ENCODE results near the gene SRRD.
"Not testable (repeated sequence)": the region's sequence is repeated elsewhere in the genome, so short reads cannot be mapped to it uniquely, and the experiment has no call there.

Gene SRRD, protein sequence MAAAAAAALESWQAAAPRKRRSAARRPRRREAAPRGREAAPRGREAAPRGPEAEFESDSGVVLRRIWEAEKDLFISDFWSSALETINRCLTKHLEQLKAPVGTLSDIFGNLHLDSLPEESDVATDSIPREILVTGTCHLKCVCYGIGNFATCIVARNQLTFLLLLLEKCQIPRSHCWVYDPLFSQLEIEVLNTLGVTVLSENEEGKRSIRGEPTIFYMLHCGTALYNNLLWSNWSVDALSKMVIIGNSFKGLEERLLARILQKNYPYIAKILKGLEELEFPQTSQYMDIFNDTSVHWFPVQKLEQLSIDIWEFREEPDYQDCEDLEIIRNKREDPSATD

GRCh38 chr22:26483439-26484359, at the start of gene SRRD, which contains the start of gene HPS4:
Gene SRRD, plus strand, starts transcription at chr22:26483877. Its CDS starts 14 bp downstream, at chr22:26483891.
Gene HPS4, minus strand, starts transcription at chr22:26483783. Its CDS starts 2,021 bp downstream, at chr22:26481762.
- DNase-seq, result peak; percentile 88

DNA sequence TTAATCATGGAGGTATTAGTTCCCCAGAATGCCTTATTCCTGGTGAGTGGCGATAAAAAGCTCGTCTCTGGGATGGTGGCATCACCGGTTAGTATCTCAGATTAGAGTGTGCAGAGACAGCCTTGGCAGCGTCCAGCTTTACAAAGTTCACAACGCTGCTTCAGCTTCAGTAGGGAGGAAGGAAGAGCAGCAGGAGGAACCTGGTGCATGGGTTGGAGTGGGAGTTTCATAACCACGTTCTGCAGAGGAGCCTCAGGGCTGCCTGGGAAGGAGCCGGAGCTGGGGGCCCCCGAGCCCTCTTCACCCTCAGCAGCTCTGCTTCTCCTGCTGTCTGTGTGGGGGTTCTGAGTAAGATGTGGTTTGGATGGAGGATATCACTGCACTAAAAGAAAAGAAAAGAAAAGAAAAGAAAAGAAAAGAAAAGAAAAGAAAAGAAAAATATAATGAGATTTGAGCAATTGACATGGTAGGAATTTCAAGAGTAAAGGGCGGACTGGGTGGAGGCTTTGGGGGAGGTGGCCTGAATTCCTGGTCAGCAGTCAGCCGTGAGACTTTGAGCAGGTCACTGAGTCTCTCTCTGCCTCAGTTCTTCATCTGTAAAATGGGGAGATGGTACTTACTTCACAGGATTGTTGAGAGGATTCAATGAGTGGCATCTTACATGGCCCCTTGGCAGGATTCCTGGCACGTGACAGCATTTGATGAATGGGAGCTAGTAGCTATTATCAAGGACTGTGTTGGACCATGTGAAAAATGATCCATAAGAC, 48.2 kb upstream of the SRRD start:
- no peak for DNase-seq

GRCh38 chr22:26436903-26437515, 46.7 kb upstream of the SRRD start:
- DNase-seq, result no peak

DNA sequence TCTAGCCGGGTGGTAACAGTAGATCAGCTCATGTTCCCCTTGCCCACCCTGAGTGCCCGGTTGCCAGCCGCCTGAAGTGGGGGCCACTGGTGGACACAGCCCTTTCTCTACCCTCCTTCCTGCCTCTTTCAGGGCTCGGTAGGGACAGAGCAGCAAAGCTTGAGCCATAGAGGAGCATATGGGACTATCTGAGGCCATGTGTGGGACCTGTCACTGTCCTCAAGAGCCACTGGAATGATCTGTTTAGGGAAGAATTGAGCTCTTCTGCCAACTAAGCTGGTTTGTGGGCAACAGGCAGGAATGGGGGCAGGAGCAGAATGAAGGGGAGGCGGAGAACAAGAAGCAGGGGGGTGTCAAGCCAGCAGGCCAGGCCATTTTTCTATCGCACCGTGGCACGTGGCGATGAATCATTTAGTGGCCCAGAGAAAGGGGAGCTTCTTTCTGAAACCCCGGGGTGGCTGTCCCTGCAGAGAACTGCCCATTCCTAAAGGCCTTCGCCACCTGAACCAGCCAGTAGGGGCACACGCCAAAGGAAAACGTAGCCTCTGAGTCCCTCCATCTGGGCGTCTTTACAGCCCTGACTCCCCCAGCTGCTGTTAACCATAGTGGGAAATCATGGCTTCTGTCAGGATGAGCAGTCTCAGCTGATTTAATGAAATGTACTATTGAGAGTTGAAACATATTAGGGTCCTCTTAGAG, 45.8 kb upstream of the SRRD start:
- no peak for DNase-seq

DNA sequence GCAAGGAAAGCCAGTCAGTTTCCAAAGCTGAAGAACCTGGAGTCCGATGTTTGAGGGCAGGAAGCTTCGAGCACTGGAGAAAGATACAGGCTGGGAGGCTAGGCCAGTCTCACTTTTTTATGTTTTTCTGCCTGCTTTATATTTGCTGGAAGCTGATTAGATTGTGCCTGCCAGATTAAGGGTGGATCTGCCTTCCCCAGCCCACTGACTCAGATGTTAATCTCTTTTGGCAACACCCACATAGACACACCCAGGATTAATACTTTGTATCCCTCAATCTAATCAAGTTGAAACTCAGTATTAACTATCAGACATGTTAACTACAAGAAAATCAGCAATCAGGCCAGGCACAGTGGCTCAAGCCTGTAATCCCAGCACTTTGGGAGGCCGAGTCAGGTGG, 44.9 kb upstream of the SRRD start:
- not testable (repeated sequence) for DNase-seq

- DNase-seq, result no peak
Measured at GRCh38 chr22:26439559-26439958, 44.1 kb upstream of the SRRD start.

DNA sequence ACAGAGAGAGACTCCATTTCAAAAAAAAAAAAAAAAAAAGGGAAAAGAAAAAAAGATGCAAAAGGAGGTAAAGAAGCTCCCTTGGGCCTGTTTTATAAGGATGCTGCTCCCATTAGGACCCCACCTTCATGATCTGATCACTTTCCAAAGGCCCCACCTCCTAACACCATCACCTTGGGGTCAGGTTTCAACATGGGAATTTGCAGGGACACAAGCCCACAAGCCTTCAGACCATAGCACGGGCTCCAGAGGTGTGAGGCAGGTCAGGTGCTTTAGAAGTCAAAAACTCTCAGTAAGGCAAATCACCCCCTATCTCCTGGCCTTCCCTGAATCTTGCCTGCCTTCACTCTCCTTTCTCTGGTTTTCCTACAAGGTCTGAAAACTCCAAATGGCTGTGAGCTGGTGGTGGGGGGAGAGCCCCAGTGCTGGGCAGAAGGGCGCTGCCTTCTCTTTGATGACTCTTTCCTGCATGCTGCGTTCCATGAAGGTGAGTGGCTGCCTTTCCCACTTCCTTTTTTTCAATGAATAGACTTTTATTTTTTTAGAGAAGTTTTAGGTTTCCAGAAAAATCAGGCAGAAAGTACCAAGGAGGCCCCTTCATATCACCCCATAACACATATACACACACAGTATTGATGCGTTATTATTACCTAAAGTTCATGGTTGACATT, 41.5 kb upstream of the SRRD start:
- no peak for DNase-seq

- no peak for DNase-seq
Measured at GRCh38 chr22:26443901-26444690, 39.6 kb upstream of the SRRD start.

DNA sequence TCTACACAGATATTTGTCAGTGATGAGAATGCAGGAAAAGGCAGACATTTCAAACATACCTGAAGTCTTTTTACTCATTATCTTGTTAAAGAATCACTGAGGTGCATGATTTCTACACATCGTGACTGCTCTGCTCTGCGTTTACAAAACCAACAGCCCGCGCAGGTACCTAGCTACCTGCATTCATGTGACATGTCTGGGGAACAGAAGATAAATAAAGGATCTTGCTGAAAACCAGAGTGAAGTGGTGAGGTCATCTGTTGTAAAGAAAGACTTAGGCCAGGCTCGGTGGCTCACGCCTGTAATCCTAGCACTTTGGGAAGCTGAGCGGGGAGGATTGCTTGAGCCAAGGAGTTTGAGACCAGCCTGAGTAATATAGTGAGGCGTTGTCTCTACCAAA, 38.9 kb upstream of the SRRD start:
- DNase-seq, result peak; percentile 33

DNA sequence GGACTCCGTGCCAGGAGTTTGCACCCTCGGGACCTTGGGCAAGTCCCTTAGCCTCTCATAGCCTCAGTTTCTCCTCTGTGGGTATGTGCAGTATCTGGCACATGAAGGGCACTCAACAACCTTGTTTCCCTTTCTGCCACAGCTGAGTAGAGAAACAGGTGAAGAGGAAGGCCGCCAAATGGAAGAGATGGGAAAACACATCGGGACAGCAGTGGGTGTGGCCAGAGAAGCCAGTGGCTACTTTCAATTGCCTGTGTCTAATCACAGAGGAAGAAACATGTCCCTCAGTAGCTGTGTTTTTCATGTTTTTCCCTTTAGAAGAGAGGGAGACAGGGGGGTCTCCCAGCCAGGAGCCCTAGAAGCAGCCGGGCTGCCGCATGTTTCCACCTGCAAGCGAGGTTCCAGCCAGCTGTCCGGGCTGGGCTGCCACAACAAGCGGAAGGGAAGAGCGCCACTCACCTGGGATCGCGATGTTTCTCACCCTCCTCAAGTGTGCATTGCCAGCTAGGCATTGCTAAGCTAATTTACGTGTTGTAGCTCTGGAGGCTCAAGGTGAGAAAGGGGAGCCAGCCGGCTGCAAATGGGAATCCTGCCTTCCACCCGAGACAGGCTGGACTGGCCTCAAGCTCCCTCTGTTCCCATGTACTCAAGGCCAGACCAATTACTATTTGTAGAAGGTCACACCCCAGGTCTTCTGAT, 38.0 kb upstream of the SRRD start:
- no peak for DNase-seq

DNA sequence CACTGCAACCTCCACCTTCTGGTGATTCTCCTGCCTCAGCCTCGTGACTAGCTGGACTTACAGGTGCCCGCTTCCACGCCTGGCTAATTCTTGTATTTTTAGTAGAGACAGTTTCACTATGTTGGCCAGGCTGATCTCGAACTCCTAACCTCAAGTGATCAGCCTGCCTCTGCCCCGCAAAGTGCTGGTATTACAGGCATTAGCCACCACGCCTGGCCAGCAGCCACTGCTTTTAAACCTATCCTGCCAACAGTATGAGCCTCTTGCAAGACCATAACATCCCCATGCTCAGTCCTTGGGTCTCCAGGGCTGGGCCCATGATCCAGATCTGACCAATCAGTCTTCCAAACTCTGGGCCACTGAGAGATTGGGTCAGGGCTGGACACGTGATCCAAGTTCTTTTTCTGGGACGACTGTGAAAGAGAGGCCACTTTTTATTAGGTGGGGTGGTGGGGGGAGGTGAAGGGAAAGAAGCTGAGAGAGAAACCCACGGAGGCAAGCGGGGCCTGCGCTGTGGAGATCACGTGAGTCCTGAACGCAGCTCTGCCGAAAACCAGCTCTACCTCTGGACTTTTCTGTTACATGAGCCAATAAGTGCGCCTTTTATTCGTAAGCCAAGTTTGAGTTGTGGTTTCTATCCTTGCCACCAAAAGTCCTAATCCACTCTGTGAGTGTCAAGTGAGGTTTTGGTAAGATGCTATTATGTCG, 36.7 kb upstream of the SRRD start:
- no peak for DNase-seq

DNA sequence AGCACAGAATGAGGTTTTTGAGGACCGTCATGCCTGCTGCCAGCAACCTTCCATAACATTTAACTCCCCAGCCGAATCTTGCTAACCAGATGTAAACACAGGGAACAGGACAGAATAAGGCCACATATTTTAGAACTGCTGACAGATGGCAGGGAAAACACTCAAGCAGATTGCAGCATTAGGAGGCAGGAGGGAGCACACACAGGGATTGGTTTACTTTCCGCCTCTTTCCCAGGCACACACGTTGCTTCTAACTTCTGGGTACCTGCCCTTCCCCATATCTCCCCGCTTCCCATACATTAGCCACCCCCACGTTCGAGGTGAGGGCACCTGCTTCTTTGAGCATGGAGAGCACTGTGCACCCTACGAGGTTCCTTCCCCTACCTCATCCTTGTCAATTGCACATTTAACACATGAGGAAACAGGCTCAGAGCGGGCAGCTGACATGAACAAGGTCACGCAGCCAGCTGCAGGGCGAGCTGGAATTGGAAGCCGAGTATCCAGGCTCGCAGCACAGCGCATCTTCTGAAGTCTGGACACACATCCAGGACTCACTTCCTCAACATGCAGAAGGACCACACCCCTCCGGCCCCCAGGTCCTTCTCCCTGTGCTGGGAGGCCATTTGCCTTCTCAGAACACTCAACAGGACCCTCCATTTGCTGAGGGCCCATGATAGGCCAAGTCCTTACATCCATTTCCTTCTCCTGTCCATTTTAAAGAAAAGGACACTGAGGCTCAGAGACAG, 35.9 kb upstream of the SRRD start:
- no peak for DNase-seq

DNA sequence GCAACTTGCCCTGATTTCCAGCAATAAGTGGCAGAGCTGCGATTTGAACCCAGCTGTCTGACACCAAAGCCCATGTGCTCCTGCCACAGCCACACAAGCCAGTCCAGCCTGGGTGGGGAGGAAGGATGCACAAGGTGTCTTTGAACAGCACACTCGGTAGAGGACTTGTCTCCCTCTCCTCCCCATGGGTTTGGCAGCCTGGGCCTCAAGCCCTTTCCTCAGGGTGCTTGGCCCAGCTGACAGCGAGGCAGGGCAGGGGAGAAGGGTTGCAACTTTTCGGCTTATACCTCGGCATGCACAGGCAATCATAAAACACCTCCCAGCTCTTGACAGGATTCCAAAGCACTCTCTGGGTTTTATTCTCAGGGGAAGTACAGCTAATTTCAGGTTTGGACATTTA, 35.3 kb upstream of the SRRD start:
- DNase-seq, result no peak

GRCh38 chr22:26448941-26449340, 34.7 kb upstream of the SRRD start:
- DNase-seq, result no peak

- no peak for DNase-seq
Measured at GRCh38 chr22:26450453-26451185, 33.1 kb upstream of the SRRD start.

GRCh38 chr22:26452236-26453016, 31.3 kb upstream of the SRRD start:
- no peak for DNase-seq

DNA sequence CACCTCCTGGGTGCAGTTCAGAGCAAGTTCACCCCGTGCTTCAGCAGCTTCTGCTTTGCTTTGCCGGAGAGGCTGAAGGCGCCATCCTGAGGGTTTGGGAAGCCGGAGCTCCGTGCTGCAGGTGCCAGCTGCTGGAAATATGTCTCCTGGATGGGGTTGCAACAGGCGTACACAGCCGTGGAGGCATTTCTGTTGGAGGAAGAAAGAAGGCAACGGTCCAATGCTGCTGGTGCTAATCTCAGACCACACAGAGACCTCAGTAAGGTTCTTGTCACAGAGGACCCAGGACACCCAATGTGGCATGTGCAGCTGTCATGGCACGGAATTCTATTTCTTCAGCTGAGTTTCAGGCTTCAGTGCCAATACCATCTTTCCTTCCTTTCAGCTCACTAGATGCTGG, 30.5 kb upstream of the SRRD start:
- DNase-seq, result no peak
